HG02884 (cell line): Measurements from ENCODE around the gene CSTF2.

Experiments used
- ATAC-seq: cut with Tn5 transposase; IDR thresholded peaks from one replicate; pipeline ENCODE4 v1.9.1; 2021; ENCODE audit warnings: mild to moderate bottlenecking, moderate library complexity; ENCODE audit not compliant: unreplicated experiment

Gene CSTF2

DNA sequence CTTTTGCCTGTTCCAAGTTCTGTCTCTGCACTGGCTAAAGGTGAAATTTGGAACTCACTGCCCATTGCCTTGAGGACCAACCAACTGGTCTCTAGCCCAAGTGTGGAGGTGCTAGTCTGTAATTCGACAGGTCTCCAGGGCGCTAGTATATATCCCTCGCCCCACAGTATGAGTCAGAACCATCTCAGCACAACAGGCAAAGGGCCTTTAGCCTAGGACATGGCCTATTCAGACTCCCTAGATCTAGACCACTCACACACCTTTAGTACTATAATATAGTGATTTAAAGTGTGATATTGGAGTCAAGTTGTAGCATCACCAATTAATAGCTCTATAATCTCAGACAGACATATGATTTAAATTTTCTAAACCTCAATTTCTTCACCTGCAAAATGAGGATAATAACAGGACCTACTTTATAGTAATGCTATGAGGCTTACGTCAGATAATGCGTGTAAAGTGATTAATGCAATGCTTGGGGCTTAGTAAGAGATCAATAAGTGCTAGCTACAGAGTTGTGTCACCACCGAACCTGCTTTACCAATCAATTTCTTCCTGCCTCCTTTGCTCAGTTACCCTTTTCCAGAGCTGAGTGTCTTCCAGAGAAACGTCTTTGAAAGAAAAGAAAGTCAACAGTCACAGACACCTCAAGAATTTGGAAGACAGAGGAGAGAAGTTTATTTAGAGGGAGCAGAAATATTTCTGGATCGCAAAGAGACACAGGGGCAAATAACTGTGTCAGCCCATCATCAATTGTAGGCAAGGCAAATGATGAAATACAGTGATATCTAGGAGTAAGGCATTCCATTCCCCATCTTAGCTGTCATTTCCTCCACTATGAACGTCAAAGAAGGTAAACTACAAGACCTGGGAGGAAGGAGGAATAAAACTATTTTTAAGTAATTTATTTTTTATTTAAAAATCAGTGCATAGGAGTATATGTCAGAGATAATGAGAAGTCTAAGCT, 51.7 kb downstream of the CSTF2 start:
- ATAC-seq: no peak

GRCh38 chrX:100874325-100874724, 54.1 kb downstream of the CSTF2 start, which contains the start of gene NOX1:
TSS of gene NOX1 (minus strand) at chrX:100874359. CDS start at chrX:100874139, 220 bp downstream.
- no peak for ATAC-seq

GRCh38 chrX:100880368-100880767, 60.2 kb downstream of the CSTF2 start:
- ATAC-seq: no peak

GRCh38 chrX:100883654-100884053, 63.5 kb downstream of the CSTF2 start:
- no peak for ATAC-seq
